HT-29 (cell line): Measurements from ENCODE around the gene CDH1. TPM values are rescaled to one million over a fixed set of nuclear protein-coding genes. Genes with fewer than 3 reads are reported as not detected.
A peak's percentile ranks its signal among the peaks of the same experiment; 100 is the strongest.
"Not testable (repeated sequence)": the region's sequence is repeated elsewhere in the genome, so short reads cannot be mapped to it uniquely, and the experiment has no call there.

ENCODE experiments used
- DNase-seq: peaks from one replicate; pipeline ENCODE4 v3.0.0-alpha.2; 2015; ENCODE audit warnings: low spot score
- total RNA-seq: library from RNA; depleted of rRNA; stranded (reverse); fragments of >200 nt; shearing (Covaris generic); gene quantifications from 2 replicates; pipeline ENCODE4 v1.2.3, GENCODE V29; 2014; rRNA removed

The CDH1 gene
- 219 and 251 TPM in 2 replicates for total RNA-seq

DNA sequence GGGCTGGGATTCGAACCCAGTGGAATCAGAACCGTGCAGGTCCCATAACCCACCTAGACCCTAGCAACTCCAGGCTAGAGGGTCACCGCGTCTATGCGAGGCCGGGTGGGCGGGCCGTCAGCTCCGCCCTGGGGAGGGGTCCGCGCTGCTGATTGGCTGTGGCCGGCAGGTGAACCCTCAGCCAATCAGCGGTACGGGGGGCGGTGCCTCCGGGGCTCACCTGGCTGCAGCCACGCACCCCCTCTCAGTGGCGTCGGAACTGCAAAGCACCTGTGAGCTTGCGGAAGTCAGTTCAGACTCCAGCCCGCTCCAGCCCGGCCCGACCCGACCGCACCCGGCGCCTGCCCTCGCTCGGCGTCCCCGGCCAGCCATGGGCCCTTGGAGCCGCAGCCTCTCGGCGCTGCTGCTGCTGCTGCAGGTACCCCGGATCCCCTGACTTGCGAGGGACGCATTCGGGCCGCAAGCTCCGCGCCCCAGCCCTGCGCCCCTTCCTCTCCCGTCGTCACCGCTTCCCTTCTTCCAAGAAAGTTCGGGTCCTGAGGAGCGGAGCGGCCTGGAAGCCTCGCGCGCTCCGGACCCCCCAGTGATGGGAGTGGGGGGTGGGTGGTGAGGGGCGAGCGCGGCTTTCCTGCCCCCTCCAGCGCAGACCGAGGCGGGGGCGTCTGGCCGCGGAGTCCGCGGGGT lies at the start of gene CDH1:
CDH1 (plus strand) TSS at position 247 of the 684 bp plus-strand sequence; CDS start at position 371, 124 bp downstream.
- peak; percentile 92 for DNase-seq

DNA sequence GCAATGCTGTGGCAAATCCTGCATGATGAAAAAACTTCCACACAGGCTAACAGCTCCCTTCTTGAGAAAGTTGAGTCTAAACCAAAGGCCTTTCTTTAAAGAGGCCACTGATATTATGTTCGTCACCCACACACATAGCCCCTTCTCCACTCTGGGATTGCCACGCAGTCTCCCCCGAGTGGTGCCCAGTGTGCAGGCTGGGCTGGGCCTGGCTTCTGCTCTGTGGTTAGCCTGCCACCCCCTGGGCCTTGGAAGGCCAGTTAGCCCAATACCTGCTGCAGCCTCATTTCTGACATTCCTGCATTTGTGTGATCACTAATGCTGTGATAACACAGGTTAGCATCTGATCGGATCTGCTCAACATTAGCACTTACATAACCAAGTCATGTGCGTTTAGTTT lies 47.2 kb upstream of the CDH1 start:
- DNase-seq: no peak

- DNase-seq: no peak
These were observed 41.5 kb upstream of the CDH1 start for GRCh38 chr16:68695575-68695974.

- DNase-seq: peak; percentile 55
These were observed 40.6 kb upstream of the CDH1 start for GRCh38 chr16:68696514-68696913.

DNA sequence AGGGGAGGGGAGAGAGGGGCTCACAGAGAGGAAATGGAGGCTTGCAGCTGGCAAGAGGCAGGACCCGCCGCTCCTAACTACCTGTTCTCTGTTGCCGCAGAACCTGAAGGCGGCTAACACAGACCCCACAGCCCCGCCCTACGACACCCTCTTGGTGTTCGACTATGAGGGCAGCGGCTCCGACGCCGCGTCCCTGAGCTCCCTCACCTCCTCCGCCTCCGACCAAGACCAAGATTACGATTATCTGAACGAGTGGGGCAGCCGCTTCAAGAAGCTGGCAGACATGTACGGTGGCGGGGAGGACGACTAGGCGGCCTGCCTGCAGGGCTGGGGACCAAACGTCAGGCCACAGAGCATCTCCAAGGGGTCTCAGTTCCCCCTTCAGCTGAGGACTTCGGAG lies 39.0 kb upstream of the CDH1 start:
- DNase-seq: no peak

DNA sequence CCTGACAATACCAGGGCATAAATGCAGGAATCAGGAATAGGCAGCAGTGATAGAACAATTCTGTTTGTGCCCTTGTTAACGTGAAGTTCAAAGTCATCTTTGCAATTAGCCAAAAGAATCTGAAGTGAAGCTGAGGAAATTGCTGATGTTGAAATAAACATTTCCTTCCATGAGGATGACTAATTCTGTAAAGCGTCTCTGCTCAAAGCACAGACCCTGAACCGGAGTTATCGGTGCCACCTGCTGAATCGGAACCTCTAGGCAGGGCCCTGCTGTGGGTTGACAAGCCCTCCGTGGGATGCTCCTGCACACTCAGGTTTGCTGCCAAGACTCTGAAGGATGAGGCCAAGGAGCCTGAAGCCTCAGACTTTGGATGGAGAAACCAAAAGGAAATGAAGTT lies 37.0 kb upstream of the CDH1 start:
- DNase-seq: no peak

DNA sequence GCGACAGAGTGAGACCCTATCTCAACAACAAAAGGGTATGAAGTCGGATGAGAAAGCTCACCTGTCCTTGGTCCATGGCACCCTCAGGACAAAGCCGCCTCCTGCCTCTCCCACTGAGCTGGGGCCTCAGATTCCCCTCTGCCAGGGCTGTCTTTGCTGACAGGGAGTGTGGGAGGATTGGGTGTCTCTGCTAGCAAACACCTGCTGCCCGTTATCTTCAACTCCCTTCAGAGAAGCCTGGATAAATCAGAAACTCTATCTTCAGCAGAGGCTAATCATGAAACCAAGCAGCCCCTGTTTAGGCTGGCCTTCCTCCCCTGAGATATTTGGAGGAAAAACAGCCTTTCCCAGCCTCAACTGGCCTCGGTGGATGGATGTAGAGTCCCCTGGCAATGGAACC lies 36.3 kb upstream of the CDH1 start:
- no peak for DNase-seq

DNA sequence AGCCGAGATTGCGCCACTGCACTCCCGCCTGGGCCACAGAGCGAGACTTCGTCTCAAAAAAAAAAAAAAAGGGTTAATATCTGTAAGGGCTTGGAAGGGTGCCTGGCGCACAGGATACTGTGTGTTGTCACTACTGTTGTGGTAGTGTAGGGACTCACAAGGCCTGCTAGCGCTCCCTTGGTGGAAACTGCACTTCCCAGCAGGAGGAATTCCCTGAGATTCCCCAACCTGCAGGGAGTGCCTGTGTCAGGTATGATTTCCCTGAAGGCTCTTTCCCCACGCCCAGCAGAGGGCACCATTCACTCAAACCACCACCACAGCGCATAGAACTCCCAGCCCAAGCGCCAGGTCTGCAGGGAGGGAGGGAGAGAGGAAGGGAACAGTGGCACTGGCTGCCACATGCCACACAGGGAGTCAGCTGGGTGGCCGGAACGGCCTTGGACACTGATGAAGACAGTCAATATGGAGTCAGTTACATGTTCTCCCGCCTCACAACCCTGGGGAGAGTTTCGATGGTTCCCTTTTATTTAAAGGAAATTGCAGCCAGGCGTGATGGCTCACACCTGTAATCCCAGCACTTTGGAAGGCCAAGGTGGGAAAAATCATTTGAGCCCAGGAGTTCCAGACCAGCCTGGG lies 32.7 kb upstream of the CDH1 start:
- DNase-seq: peak; percentile 97

DNA sequence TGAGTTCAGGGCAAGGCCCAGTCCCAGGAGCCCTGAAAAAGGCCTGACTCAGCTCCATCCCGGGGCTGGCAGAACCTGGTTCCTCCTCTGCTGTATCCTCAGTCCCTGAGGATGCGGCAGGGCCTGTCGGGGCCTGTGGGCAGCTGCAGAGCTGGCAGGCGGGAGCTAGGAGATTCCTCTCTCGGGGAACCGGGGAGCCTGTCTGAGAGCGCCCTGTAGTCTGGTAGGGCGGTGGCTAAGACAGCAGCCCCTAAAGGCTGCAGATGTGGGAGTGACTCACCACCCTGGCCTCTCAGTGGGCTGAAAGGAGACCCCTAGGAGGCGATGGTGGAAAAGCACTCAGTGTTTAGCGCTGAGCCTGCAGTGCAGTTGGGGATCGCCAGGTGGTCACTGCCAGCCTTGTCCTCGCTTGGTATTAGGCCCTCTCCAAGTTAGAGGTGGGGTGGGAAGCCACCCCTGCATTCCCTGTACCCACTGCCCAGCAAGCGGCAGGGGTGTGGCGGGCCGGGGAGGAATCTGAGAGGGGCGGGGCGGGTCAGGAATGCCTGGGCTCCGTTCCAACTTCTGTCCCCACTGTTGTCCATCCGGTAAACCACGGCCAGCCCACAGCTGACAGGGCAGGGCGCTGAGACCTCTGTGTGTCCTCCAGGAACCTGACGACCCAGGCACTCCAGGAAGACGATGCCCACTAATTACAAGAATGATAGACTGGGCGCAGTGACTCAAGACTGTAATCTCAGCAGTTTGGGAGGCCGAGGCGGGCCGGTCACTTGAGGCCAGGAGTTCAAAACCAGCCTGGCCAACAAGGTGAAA lies 29.5 kb upstream of the CDH1 start:
- peak; percentile 95 for DNase-seq

- DNase-seq: no peak
These were observed 26.9 kb upstream of the CDH1 start for GRCh38 chr16:68710211-68710610.

DNA sequence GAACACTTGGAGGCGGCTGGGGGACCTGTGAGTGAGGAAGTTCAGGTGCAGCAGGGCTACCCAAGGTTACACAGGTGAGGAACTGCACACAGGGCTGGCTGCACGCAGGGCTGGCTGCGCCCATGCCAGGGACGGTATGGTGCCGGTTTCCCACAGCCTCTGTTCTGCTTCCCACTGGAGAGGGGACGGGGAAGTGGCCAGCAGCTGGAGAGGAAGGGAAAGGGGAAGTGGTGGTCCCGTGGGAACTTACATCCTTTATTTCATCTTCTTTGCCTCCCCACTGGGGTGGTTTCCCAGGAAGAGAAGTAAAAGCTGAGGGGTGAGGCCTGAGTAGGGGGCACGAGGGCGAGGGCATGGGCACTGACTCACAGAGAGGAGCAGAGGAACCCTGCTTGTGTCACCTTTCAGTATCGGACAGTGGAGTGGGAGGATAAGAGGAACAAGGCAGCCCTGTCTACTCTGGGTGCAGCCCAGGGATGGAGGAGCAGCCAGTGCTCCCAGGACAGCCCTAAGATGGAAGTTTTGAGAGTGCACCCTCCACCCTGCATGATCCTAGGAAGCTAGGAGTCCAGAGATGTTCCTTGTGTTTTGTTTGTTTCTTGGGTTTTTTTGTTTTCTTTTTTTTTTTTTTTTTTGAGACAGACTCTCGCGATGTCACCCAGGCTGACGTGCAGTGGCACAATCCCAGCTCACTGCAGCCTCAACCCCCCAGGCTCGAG lies 25.5 kb upstream of the CDH1 start:
- no peak for DNase-seq

GRCh38 chr16:68713361-68713760 lies 23.7 kb upstream of the CDH1 start:
- no peak for DNase-seq

GRCh38 chr16:68715471-68715870 lies 21.6 kb upstream of the CDH1 start:
- no peak for DNase-seq

GRCh38 chr16:68716516-68716915 lies 20.6 kb upstream of the CDH1 start:
- DNase-seq: not testable (repeated sequence)

- no peak for DNase-seq
These were observed 19.4 kb upstream of the CDH1 start for GRCh38 chr16:68717684-68718083.

DNA sequence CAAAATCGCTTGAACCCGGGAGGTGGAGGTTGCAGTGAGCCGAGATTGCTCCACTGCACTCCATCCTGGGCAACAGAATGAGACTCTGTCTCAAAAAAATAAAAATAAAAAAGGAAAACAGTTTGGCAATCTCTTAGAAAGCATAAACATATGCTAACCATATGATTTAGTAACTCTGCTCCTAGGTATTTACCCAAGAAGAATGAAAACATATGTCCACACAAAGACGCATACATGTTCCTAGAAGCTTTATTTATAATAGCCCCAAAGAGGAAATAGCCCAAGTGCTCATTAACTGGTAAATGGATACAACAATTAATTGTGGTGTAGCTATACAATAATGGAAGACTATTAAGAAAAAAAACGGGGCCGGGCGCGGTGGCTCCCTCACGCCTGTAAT lies 18.5 kb upstream of the CDH1 start:
- no peak for DNase-seq

DNA sequence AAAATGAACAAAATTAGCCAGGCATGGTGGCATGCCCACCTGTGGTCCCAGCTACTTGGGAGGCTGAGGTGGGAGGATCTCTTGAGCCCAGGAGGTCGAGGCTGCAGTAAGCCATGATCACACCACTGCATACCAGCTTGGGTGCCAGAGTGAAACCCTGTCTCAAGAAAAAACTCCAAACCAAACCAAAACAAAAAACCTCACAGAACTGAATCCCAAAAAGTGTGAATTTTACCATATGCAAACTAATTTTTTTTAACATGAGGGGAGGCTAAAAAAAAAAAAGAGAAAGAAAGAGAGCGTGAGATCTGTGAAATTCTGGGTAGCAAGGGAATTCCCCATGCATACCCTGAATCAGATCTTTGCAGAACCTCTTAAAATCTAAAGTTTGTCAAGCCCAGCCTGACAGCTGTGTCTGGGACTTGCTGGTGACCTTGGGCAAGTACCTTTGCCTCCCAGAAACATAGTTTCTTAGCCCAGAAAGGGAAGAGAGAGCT lies 17.1 kb upstream of the CDH1 start:
- no peak for DNase-seq

- peak; percentile 82 for DNase-seq
These were observed 14.7 kb upstream of the CDH1 start for GRCh38 chr16:68722119-68723024.

- DNase-seq: no peak
These were observed 12.3 kb upstream of the CDH1 start for GRCh38 chr16:68724797-68725196.

DNA sequence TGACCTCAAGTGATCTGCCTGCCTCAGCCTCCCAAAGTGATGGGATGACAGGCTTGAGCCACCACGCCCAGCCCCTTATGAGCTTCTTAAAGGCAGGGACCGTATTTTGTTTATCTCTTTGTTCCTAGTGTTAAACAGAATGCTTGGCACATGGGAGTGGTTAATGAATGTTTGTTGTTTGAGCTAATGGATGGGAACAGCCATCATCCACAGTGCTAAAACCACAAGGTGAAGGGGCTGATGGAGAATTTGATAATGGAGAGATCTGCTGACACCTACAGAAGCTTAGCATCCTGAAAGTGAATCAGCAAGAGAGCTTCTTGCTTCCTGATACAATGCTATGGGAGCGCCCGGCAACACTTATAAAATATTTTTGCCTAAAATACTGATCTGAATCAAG lies 8.6 kb upstream of the CDH1 start:
- DNase-seq: no peak

DNA sequence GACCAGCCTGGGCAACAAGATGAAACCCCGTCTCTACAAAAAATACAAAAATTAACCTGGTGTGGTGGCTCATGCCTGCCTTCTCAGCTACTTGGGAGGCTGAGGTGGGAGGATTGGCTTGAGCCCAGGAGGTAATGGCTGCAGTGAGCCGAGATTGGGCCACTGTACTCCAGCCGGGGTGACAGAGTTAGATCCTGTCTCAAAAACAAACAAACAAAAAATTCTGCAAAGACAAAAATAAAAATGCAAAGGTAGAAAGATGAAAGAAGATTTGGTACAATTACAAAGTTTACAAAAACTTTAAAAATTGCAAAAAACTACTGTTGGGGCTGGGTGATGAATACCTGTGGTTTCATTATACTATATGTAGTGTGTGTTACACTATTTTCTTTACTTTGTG lies 5.5 kb upstream of the CDH1 start:
- no peak for DNase-seq
